Stomach smooth muscle (tissue), 2 donors: ENCODE measurements around the gene ST6GALNAC1.
A peak's percentile ranks its signal among the peaks of the same experiment; 100 is the strongest.

Experiments used
- H3K27ac ChIP-seq: one replicate; pipeline ENCODE4 v1.7.0; 2013; ENCODE audit warnings: mild to moderate bottlenecking, low read length, inconsistent platforms
- H3K27me3 ChIP-seq, 2 donors: one replicate each; pipeline ENCODE4 v1.7.0; 2013; ENCODE audit warnings: low read length in 2 of 2; ENCODE audit not compliant: insufficient read depth in 2 of 2, control insufficient read depth in 1 of 2
- H3K36me3 ChIP-seq, 2 donors: one replicate each; pipeline ENCODE4 v1.7.0; 2013; ENCODE audit warnings: low read length in 2 of 2; ENCODE audit not compliant: control insufficient read depth in 2 of 2, insufficient read depth in 2 of 2
- H3K4me1 ChIP-seq: one replicate; pipeline ENCODE4 v1.7.0; 2013; ENCODE audit warnings: low read length; ENCODE audit not compliant: control insufficient read depth, insufficient read depth
- H3K4me3 ChIP-seq, 2 donors: one replicate each; pipeline ENCODE4 v1.7.0; 2013; ENCODE audit warnings: low read length in 2 of 2
- H3K9ac ChIP-seq, 2 donors: one replicate each; pipeline ENCODE4 v1.7.0; 2013; ENCODE audit warnings: low read length in 2 of 2, mild to moderate bottlenecking in 1 of 2
- H3K9me3 ChIP-seq, 2 donors: one replicate each; pipeline ENCODE4 v1.7.0; 2013; ENCODE audit warnings: low read length in 2 of 2; ENCODE audit not compliant: control insufficient read depth in 2 of 2
- donor health status: healthy.
- donor health status: Pancreatic carcinoma.

The ST6GALNAC1 gene

DNA sequence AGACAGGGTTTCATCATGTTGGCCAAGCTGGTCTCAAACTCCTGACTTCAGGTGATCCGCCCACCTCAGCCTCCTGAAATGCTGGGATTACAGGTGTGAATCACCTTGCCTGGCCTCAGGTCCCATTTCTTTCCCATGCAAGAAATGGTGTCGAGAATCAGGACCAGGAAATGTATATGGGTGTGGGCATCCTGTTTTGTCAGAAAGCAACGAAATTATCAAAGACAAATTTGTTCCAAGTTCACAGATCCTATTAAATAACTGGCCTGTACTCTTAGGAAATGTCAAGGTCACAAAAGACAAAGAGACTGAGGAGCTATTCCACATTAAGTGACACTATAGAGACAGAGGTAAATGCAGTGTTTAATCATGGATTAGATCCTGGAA is 17.1 kb upstream of the ST6GALNAC1 start:
- H3K36me3 ChIP-seq = no peaks in the 10 kb centered on the region
- H3K27me3 ChIP-seq = peaks cover under 1 to 3% of the 10 kb centered on the region in 2 donors
- no peak overlapping the region for H3K9ac ChIP-seq
- peaks cover 3% of the 10 kb centered on the region for H3K4me1 ChIP-seq
- no peaks in the 10 kb centered on the region for H3K9me3 ChIP-seq
- no peak overlapping the region for H3K27ac ChIP-seq
- no peak overlapping the region for H3K4me3 ChIP-seq

DNA sequence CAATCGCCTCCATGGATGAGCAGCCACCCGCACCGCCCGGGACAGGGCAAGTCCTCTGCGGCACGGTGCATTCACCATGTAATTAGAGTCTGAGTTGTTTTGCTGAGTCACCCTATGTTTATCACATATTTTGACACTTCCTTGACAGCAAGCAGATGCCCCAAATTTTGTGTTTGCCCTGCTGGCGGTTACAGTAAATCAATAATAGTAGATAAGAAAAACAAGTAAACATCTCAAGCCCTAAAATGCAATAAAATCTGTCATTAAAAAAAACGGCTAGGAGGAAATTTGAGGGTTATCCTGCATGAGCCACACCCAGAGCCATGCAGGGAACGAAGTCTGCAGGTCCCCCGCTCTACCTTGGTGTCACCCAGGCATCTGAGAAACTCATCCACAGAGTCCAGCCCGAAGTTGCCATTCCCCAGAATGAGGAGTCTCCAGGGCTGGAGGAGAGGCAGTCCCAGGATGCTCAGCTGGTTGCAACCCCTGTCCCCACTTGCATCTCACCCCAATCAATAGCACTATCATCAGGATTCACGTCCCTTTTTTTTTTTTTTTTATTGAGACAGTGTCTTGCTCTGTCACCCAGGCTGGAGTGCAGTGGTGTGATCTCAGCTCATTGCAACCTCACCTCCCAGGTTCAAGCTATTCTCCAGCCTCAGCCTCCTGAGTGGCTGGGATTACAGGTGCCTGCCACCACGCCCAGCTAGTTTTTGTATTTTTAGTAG is 16.5 kb upstream of the ST6GALNAC1 start:
- no peak overlapping the region for H3K4me3 ChIP-seq
- peaks cover 3% of the 10 kb centered on the region for H3K4me1 ChIP-seq
- H3K9me3 ChIP-seq = no peaks in the 10 kb centered on the region
- H3K9ac ChIP-seq = no peak overlapping the region
- peaks cover 0 to 3% of the 10 kb centered on the region in 2 donors for H3K27me3 ChIP-seq
- no peaks in the 10 kb centered on the region for H3K36me3 ChIP-seq
- H3K27ac ChIP-seq = no peak overlapping the region

DNA sequence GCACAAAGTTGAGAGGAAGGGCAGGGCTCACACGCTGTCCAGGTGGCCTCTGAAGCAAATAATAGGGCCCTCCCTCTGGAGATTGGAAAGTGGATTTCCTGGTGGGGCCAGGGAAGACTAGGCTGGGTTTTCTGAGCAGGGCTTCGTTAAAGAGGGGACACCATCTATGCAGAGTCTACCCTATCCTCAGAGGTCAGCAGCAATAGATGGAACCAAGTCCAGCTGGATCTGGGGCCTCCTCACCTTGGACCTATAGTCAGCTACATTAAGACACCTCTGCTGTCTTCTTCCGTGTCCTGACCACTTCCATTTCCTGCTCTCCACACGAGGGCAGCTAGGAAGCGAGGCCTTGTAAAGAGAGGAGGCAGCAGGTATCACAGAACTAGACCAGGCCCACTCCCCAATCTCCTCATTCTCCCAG is 14.7 kb upstream of the ST6GALNAC1 start:
- no peak overlapping the region for H3K9ac ChIP-seq
- H3K27me3 ChIP-seq = no peaks in the 10 kb centered on the region
- H3K4me3 ChIP-seq = no peak overlapping the region
- no peaks in the 10 kb centered on the region for H3K9me3 ChIP-seq
- no peak overlapping the region for H3K27ac ChIP-seq
- peaks cover 3% of the 10 kb centered on the region for H3K4me1 ChIP-seq
- H3K36me3 ChIP-seq = no peaks in the 10 kb centered on the region

DNA sequence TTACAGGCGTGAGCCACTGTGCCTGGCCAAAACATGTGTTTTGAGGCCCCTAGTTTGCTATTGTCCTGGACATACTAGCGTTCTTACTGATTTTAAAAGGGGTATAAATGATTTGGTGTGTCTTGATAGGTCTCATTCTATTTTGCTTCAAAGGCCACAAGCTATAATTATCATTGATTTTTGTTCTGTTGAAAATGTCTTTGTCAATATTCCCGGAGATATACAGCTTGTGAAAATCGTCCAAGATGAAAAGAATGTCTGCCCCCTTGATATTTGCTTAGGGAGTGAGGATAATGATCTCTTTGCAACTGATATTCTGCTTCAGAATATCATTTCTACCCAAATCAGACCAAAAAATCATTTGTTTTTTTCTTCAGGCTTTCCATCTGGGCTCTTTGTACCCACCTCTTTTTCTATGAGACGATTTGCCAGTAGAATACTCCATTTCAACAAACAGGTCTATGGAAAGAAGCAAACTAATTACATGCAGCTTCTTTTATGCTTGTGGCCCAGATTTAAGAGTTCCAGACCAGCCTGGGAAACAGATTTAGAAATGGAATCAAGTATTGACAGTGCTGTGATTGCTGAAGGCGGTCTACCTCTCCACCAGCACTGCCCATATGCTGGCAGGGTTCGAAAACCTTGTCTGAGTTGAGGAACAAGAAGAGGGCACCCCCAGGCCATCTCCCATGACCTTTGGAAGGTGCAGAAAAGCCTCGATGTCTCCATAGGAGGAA is 14.1 kb upstream of the ST6GALNAC1 start:
- no peak overlapping the region for H3K27ac ChIP-seq
- peaks cover 3% of the 10 kb centered on the region for H3K4me1 ChIP-seq
- no peaks in the 10 kb centered on the region for H3K36me3 ChIP-seq
- no peaks in the 10 kb centered on the region for H3K9me3 ChIP-seq
- no peak overlapping the region for H3K9ac ChIP-seq
- H3K4me3 ChIP-seq = no peak overlapping the region
- H3K27me3 ChIP-seq = no peaks in the 10 kb centered on the region

DNA sequence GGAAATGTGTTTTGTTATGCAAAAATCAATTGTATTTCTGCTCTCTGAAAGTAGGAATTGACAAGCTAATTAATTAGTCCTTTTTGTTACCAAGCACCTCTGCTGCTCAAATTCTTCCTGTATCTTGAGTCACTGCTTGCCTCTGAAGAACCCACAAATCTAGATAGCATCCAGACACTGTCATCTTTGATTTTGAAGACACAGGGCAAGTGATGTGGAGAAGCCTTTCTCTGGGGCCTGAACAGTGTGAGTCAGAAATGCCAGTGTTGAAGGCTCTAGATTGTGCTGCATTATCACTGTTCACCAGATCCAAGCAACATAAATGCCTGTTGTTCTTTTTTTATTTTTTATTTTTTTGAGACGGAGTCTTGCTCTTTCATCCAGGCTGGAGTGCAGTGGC is 10.9 kb upstream of the ST6GALNAC1 start:
- no peaks in the 10 kb centered on the region for H3K4me1 ChIP-seq
- H3K27ac ChIP-seq = no peak overlapping the region
- no peaks in the 10 kb centered on the region for H3K27me3 ChIP-seq
- no peaks in the 10 kb centered on the region for H3K9me3 ChIP-seq
- H3K4me3 ChIP-seq = no peak overlapping the region
- H3K36me3 ChIP-seq = no peaks in the 10 kb centered on the region
- H3K9ac ChIP-seq = no peak overlapping the region

DNA sequence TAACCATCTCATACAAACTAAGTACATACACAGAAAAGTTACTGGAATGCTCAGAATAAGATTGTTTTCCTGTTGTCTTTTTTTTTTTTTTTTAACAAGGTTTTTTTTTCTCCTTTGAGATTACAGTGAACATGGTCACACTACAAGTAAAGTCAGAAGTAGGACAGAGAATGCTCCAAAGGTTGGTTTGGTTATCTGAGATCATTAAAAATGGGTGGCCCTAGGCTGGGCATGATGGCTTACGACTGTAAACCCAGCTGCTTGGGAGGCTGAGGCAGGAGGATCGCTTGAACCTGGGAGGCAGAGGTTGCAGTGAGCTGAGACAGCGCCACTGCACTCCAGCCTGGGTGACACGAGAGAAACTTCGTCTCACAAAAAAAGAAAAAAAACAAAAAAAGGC is 6.9 kb upstream of the ST6GALNAC1 start:
- H3K4me1 ChIP-seq = no peaks in the 10 kb centered on the region
- no peak overlapping the region for H3K27ac ChIP-seq
- no peak overlapping the region for H3K4me3 ChIP-seq
- H3K36me3 ChIP-seq = no peaks in the 10 kb centered on the region
- H3K9me3 ChIP-seq = no peaks in the 10 kb centered on the region
- H3K9ac ChIP-seq = no peak overlapping the region
- H3K27me3 ChIP-seq = peaks cover 0 to 2% of the 10 kb centered on the region in 2 donors

DNA sequence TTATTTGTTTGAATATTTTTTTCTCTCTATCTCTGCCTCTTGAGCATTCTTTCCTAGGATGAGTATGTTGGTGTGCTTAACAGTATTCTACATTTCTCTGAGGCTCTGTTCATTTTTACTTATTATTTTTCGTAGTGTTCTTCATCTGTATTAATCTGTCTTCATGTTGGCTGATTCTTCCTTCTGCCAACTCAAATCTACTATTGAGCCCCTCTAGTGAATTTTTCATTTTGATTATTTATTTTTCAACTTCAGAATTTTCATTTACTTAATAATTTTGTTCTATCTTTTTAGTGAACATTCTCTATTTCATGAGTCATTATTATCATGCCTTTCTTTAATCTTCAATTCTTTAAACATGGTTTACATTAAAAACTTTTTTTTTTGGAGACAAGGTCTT is 3.2 kb upstream of the ST6GALNAC1 start:
- H3K27me3 ChIP-seq = peaks cover 2 to 6% of the 10 kb centered on the region in 2 donors
- no peaks in the 10 kb centered on the region for H3K4me1 ChIP-seq
- H3K4me3 ChIP-seq = no peak overlapping the region
- H3K36me3 ChIP-seq = no peaks in the 10 kb centered on the region
- H3K27ac ChIP-seq = no peak overlapping the region
- H3K9me3 ChIP-seq = no peaks in the 10 kb centered on the region
- H3K9ac ChIP-seq = no peak overlapping the region

DNA sequence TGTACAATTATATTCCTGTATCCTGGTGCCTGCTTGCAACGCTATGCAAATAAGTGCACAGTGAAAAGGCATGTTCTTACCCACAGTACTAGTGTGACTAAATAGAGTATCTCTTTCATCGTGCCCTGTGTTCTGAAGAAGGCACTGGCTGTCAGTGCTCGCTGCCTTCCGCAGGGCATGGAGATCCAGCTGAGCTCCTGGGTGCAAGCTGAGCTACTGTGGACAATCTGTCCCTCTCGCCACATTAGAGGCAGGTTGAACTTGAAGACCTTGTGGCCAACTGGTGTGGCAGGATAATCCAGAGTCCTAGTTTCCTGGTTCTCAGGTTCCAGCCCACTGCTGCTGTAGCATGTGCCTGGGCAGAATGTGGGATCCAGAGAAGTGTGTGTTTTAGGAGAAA is 1.9 kb upstream of the ST6GALNAC1 start:
- Histone ChIP-seq H3K9me3 (no peaks in the 10 kb centered on the region), H3K9ac (no peak overlapping the region), H3K27ac (no peak overlapping the region), H3K4me3 (no peak overlapping the region), H3K27me3 (peaks cover 2 to 6% of the 10 kb centered on the region in 2 donors), H3K4me1 (no peaks in the 10 kb centered on the region), H3K36me3 (no peaks in the 10 kb centered on the region)

DNA sequence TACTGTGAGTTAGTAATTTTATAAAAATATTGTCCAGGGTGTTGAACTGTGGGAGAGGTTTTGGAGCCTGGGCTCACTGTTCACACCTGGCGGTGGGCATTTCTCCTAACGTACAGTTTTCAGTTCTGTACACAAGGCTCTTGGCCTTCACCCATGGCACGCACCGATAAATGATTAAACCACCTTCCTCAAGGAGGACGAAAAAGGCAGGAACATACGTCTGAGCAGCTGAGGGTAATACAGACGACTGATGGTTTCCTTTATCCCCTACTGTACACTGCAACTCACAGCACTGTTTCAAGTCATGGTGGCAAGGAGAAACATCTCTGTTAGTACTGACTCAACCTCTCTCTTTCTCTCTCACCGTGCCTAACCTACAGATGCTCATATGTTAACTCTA is 1.4 kb upstream of the ST6GALNAC1 start:
- peaks cover 2 to 6% of the 10 kb centered on the region in 2 donors for H3K27me3 ChIP-seq
- H3K9ac ChIP-seq = no peak overlapping the region
- H3K36me3 ChIP-seq = no peaks in the 10 kb centered on the region
- H3K9me3 ChIP-seq = no peaks in the 10 kb centered on the region
- no peak overlapping the region for H3K27ac ChIP-seq
- H3K4me3 ChIP-seq = no peak overlapping the region
- no peaks in the 10 kb centered on the region for H3K4me1 ChIP-seq

DNA sequence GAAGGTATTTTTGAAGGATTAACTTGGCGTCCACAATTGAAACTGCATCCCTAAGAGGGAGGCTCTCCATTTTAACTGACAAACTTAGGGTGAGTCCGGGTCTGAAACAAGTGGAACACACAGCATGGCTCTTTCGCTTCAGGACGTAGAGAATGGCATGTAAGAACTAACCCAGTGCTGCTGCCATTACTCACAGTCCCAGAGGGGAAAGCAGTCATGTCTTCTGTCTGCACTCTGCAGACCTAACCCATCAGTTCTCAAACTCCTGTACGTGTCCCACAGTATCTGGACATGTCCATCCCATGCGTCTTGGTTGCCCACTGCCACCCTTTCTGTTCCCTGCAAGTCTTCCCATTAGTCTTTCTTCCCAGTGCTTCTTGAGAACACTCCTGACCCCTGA is 563 bp downstream of the ST6GALNAC1 start:
- no peak overlapping the region for H3K9ac ChIP-seq
- H3K4me3 ChIP-seq = peak overlapping the region in 1 of 2 donors; percentile 55
- H3K4me1 ChIP-seq = no peaks in the 10 kb centered on the region
- H3K27ac ChIP-seq = no peak overlapping the region
- H3K27me3 ChIP-seq = peaks cover under 1 to 6% of the 10 kb centered on the region in 2 donors
- H3K36me3 ChIP-seq = no peaks in the 10 kb centered on the region
- no peaks in the 10 kb centered on the region for H3K9me3 ChIP-seq

DNA sequence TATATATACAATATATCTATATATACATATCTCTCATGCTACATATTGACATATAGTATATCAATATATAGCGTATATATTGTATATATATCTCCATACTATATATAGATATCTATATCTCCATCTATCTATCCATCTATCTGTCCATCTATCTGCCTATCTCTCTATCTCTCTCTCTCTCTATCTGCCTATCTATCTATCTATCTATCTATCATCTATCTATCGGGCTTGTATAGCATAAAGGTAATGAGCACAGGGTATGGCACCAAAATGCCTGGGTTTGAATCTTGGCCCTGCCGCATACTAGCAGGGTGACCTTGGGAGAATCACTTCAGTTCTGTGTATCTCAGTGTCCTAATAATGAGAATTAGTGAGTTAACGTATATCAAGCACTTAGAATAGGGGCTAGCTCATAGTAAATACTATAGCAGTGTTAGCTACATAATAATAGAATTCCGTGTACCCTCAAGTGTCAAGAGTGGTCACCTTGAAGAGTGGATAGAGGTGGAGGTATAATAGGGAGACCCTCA is 1.5 kb downstream of the ST6GALNAC1 start:
- Histone ChIP-seq H3K4me3 (no peak overlapping the region), H3K4me1 (no peaks in the 10 kb centered on the region), H3K9ac (no peak overlapping the region), H3K27me3 (peaks cover 0 to 6% of the 10 kb centered on the region in 2 donors), H3K27ac (no peak overlapping the region), H3K9me3 (no peaks in the 10 kb centered on the region), H3K36me3 (no peaks in the 10 kb centered on the region)
